GDM1 (cell line): ENCODE measurements around the gene PHF21B.
"Not testable (repeated sequence)": the region's sequence is repeated elsewhere in the genome, so short reads cannot be mapped to it uniquely, and the experiment has no call there.

Experiments used
- DNase-seq: peaks from one replicate; lab custom pipeline; 2025; lab: John Stamatoyannopoulos, UW

PHF21B gene

GRCh38 chr22:44871782-44872181 lies 138.0 kb downstream of the PHF21B start:
- DNase-seq = no peak

- peak; percentile 63 for DNase-seq
Measured at GRCh38 chr22:44870021-44870420, 139.8 kb downstream of the PHF21B start.

GRCh38 chr22:44869196-44869595 lies 140.6 kb downstream of the PHF21B start:
- DNase-seq = no peak

GRCh38 chr22:44865193-44866057 lies 144.4 kb downstream of the PHF21B start:
- DNase-seq = no peak

- no peak for DNase-seq
Measured at GRCh38 chr22:44862981-44863860, 146.6 kb downstream of the PHF21B start.

DNA sequence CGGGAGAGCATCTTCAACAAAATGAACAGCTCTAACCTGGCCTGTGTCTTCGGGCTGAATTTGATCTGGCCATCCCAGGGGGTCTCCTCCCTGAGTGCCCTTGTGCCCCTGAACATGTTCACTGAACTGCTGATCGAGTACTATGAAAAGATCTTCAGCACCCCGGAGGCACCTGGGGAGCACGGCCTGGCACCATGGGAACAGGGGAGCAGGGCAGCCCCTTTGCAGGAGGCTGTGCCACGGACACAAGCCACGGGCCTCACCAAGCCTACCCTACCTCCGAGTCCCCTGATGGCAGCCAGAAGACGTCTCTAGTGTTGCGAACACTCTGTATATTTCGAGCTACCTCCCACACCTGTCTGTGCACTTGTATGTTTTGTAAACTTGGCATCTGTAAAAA lies 147.5 kb downstream of the PHF21B start:
- no peak for DNase-seq

GRCh38 chr22:44861245-44861644 lies 148.6 kb downstream of the PHF21B start:
- DNase-seq = no peak

GRCh38 chr22:44860311-44860710 lies 149.5 kb downstream of the PHF21B start:
- DNase-seq = no peak

DNA sequence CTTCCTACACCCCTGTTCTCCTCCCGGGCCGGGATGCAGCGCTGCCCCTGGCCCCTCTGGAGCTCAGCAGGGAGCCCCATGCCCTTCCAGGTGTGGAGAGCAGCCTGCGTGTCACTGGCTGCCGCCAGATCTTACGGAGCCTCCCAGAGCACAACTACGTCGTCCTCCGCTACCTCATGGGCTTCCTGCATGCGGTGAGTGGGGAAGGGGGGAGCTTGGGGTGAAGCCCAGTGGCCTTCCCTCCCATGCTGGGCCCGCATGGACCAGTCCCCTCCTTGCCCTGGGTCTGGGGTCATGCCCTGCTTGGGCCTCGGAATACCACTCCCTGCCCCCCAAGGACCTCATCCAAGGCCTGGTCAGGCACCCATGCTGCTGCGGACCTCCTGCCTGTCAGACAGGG lies 150.2 kb downstream of the PHF21B start:
- DNase-seq = no peak

DNA sequence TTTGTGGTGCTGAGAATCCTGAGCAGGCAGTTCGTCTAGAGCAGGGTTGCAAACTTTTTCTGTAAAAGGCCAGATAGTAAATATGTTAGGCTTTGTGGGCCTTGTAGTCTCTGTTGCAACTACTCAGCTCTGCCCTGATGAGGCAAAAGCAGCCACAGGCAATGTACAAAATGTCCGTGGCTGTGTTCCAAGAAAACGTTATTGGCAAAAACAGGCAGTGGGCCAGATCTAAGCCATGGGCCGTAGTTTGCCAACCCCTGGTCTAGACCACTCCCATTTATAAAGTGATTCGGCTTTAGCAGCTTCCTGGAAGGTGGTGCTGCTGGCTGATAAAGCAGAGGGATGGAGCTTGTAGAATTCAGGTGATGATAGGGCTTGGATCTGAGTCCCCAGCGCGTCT lies 151.0 kb downstream of the PHF21B start:
- DNase-seq = not testable (repeated sequence)

DNA sequence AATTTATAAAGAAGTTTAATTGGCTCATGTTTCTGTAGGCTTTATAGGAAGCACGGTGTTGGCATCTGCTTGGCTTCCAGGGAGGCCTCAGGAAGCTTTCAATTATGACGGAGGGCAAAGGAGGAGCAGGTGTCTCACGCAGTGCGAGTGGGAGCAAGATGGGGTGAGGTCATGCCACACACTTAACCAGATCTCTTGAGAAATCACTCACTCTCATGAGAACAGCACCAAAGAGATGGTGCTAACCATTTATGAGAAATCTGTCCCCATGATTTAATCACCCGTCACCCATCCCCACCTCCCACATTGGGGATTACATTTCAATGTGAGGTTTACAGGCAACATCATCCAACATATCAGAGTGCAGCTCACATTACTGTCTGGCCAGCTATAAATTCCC lies 153.9 kb downstream of the PHF21B start:
- DNase-seq = no peak

DNA sequence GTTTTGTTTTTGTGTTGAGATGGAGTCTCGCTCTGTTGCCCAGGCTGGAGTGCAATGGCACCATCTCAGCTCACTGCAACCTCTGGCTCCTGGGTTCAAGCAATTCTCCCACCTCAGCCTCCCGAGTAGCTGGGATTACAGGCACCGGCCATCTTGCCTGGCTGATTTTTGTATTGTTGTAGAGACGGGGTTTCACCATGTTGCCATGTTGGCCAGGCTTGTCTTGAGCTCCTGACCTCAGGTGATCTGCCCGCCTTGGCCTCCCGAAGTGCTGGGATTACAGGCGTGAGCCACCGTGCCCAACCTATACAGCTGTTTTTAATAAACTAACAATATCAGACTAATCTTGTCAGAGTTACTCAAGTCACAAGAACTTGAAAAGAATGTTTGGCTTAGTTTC lies 155.2 kb downstream of the PHF21B start:
- not testable (repeated sequence) for DNase-seq

GRCh38 chr22:44850946-44851345 lies 158.9 kb downstream of the PHF21B start:
- DNase-seq = no peak

DNA sequence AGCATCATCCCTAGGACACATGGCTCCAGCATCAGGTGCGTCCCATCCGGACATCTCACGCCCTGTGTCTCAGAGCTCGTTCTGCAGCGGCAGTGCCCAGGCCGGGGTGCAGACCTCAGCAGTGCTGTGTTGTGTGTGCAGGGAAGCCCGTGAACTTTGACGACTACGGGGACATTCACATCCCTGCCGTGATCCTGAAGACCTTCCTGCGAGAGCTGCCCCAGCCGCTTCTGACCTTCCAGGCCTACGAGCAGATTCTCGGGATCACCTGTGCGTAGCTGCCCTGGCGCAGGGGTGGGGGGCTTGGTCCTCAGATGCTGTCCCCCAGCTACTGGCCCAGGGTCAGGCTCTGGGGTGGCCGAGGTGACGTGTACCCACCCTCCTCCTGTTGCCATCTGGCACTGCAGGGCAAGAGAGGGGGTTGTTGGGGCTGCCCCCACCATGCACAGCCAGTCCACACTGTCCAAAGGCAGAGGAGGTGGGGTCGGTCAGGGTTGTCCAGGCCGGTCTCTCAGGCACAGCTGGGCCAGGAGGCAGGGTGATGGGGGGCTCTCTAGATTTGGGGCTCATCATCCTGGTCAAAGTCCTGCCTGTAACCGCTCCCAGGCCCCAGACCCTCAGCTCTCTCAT lies 160.9 kb downstream of the PHF21B start:
- no peak for DNase-seq

DNA sequence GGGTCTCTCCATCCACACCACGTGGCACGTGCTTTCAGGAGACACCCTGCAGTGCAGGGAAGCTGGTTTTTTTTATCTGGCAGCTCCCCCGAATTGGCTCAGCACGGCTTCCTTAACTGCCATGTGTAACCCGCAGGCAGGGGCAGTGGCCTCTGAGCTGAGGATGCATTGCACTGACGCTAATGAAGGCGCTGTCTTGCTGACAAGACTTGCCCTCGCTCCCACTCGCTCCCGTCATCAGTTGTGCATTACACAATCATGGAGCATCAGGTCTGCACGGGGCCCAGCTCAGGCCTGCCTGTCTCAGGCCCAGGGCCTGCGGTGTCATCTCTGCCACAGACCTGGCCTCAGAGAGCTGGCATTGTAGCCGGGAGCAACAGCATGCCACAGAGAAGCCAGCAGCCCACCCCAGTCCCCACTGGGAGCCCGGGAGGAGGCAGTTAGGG lies 161.5 kb downstream of the PHF21B start:
- no peak for DNase-seq

GRCh38 chr22:44847892-44848291 lies 161.9 kb downstream of the PHF21B start:
- DNase-seq = no peak

GRCh38 chr22:44847380-44847779 lies 162.4 kb downstream of the PHF21B start:
- DNase-seq = no peak

DNA sequence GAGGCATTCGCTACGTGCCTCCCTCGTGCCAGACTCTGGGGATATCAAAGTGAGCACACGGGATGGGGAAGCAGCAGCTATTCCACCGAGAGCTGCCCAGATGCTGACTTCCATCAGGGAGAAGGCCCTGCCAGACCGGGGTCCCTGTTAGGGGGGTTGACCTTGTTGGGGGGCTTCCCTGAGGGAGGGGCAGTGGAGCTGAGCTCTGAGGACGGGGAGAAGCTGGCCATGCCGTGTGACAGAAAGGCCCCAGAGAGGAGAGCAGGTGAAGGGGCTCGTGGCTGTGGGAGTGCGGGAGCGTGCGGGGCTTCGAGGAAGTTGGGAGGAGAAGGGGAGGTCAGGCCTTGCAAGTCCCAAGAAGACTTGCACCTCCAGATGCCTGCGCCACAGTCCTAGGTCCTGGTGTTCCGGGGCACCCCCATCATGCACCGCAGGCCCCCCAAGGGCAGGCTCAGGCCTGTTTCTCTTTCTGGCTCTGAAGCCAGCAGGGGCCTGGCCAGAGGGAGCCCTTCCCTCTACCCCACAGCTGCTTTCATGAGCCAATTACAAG lies 163.0 kb downstream of the PHF21B start:
- no peak for DNase-seq

DNA sequence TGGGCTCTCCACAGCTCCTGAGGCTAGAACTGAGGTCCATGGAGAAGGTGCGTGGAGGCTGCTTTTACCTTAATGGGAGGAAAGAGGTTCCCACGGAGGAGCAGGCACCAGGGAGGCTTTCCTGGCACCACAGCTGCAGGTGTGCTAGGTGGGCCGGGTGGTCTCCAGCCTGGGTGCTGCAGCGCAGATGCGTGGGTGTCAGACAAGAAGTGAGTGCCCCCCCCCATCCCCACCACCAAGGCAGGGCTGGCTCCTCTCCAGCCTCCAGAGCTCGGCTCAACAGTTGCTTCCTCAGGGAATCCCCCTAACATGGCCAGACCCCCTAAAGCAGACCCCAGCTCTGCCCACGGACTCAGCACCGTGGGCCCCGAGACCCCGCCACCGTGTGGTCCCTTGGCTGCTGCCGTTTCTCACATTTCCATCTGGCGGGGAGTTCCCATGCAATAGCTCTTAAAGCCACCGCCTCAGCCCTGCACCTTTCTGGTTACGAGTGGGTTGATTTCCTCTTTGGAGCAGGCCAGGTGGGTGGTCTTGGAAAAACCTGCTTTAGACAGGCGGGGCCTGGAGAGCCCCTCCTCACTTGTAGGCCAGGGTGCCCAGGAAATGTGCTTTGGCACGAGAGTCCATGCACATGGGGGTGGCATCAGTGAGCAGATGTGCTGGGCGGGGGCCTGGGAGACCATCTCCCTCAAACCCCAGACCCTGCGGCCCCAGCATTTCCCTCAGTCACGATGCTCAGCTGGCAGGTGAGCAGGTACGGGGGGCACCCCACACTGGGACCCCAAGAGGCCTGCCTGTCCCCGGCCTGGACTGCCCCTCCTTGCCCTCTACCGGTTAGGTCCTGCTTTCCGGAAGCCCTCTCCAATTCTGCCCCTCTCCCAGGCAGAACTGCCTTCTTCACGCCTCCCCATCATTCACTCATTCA lies 163.7 kb downstream of the PHF21B start:
- DNase-seq = no peak

DNA sequence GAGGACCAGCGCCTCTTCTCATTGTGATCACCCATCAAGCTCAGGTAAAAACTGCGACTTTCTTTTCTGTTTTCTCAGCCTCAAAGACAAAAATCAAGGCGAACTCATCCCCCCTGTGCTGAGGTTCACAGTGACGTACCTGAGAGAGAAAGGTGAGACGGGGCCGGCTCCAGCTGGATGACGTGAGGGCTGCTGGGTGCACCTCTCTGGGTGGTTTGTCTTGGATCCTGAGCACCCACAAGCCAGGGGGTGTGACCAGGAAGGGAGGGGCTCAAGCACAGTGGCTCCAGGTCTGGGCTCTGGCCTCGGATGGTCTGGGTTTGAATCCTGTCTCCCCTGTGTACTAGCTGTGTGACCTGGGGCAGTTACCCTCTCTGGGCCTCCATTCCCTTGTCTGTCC lies 164.6 kb downstream of the PHF21B start:
- no peak for DNase-seq

- DNase-seq = no peak
Measured at GRCh38 chr22:44842417-44842816, 167.4 kb downstream of the PHF21B start.
